Activated naive CD4-positive, alpha-beta T cell treated with anti-CD3 and anti-CD28 coated beads for 36 hours (primary cell): ENCODE results near the gene CDK13. TPM values are rescaled to one million over a fixed set of nuclear protein-coding genes. Genes with fewer than 3 reads are reported as not detected.
A peak's percentile ranks its signal among the peaks of the same experiment; 100 is the strongest.

ENCODE experiments used
- CTCF ChIA-PET: fragments of 350-600 bp; sonication (Branson Sonifier 250); formaldehyde crosslinking; loops from one replicate; lab custom pipeline; 2021; ENCODE audit warnings: antibody characterized with exemption; lab: Charles Lee
- DNase-seq: peaks from one replicate; pipeline ENCODE4 v3.0.0-alpha.2; 2020
- H3K27ac Mint-ChIP-seq: one replicate; pipeline ENCODE4 v1.8.0; 2021; ENCODE audit warnings: mild to moderate bottlenecking, mixed read lengths
- H3K27me3 Mint-ChIP-seq: one replicate; pipeline ENCODE4 v1.8.0; 2021; ENCODE audit warnings: low read depth, mixed read lengths
- H3K36me3 Mint-ChIP-seq: one replicate; pipeline ENCODE4 v1.8.0; 2021; ENCODE audit warnings: low read depth, mixed read lengths
- H3K4me1 Mint-ChIP-seq: one replicate; pipeline ENCODE4 v1.8.0; 2021; ENCODE audit warnings: low read depth, mixed read lengths
- H3K4me3 Mint-ChIP-seq: one replicate; pipeline ENCODE4 v1.8.0; 2021; ENCODE audit warnings: mild to moderate bottlenecking, moderate library complexity, mixed read lengths
- H3K9me3 Mint-ChIP-seq: one replicate; pipeline ENCODE4 v1.8.0; 2021; ENCODE audit warnings: mixed read lengths
- intact Hi-C: fragments of 100-400 bp; cut with micrococcal nuclease; formaldehyde crosslinking; loops from one replicate; pipeline ENCODE4 v1.15.1; 2023
- total RNA-seq, 2 experiments: library from RNA; stranded (reverse); gene quantifications; one replicate each; pipeline ENCODE4 v1.2.3, GENCODE V29; 2021

CDK13 gene
- total RNA-seq, 2 experiments from 2014 or later = 27.8 to 28.1 TPM

DNA sequence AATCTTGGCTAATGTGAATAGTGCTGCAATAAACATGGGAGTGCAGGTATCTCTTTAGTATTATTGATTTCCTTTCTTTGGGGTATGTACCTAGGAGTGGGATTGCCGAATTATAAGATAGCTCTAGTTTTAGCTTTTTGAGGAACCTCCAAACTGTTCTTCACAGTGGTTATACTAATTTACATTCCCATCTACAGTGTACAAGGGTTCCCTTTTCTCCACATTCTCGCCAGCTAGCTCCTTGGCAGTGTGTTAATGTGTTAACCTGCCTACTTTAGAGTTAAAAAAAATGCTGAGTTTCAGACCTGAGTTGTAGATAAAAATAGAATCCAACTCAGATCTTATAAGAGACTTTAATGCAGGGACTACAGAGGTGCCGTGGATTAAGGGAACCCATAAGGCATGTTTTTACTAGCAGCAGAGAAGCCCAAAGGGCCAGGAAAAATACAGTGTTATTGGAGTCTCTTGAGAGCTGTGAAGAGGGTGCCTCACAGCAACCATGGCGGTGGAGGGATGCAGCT is 35.4 kb downstream of the CDK13 start:
- peaks cover 49% of the 10 kb centered on the region for H3K4me1 Mint-ChIP-seq
- intact Hi-C loops = no loop called here
- CTCF ChIA-PET = interaction anchor here (0.5 to 1.1 kb wide), 3 partner anchors 11 to 67 kb away, joined by 4 to 6 read pairs (median 4); no protein-coding TSS in a partner anchor
- no peaks in the 10 kb centered on the region for H3K27me3 Mint-ChIP-seq
- peak overlapping the region; percentile 2 for H3K27ac Mint-ChIP-seq
- no peaks in the 10 kb centered on the region for H3K9me3 Mint-ChIP-seq
- peaks cover 14% of the 10 kb centered on the region for H3K36me3 Mint-ChIP-seq
- no peak for DNase-seq
- H3K4me3 Mint-ChIP-seq = no peak overlapping the region

DNA sequence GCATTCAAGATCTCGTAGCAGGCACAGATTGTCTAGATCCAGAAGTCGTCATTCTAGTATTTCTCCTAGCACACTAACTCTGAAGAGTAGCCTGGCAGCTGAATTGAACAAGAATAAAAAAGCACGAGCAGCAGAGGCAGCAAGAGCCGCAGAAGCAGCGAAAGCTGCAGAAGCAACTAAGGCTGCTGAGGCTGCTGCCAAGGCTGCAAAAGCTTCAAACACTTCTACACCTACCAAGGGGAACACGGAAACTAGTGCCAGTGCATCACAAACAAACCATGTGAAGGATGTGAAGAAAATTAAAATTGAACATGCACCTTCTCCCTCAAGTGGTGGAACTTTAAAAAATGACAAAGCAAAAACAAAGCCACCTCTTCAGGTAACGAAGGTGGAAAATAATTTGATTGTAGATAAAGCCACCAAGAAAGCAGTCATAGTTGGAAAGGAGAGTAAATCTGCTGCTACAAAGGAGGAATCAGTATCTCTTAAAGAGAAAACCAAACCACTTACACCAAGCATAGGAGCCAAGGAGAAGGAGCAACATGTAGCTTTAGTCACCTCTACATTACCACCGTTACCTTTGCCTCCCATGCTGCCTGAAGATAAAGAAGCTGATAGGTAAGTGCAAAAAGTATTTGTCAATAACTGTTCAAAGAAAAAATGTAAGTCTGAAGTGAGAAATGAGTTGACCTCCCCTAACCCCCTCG is 37.7 kb downstream of the CDK13 start:
- peak; percentile 28 for DNase-seq
- intact Hi-C loops = loop anchor here (1.0 to 2.0 kb wide), 2 partner anchors 36 to 91 kb away; no protein-coding TSS in a partner anchor
- H3K27ac Mint-ChIP-seq = peak overlapping the region; percentile 77
- no peaks in the 10 kb centered on the region for H3K27me3 Mint-ChIP-seq
- H3K9me3 Mint-ChIP-seq = no peaks in the 10 kb centered on the region
- CTCF ChIA-PET = interaction anchor here (0.6 to 1.5 kb wide), 2 partner anchors 36 to 176 kb away, joined by 3 read pairs; no protein-coding TSS in a partner anchor
- peaks cover 14% of the 10 kb centered on the region for H3K36me3 Mint-ChIP-seq
- H3K4me3 Mint-ChIP-seq = peak overlapping the region; percentile 14
- peaks cover 50% of the 10 kb centered on the region for H3K4me1 Mint-ChIP-seq

DNA sequence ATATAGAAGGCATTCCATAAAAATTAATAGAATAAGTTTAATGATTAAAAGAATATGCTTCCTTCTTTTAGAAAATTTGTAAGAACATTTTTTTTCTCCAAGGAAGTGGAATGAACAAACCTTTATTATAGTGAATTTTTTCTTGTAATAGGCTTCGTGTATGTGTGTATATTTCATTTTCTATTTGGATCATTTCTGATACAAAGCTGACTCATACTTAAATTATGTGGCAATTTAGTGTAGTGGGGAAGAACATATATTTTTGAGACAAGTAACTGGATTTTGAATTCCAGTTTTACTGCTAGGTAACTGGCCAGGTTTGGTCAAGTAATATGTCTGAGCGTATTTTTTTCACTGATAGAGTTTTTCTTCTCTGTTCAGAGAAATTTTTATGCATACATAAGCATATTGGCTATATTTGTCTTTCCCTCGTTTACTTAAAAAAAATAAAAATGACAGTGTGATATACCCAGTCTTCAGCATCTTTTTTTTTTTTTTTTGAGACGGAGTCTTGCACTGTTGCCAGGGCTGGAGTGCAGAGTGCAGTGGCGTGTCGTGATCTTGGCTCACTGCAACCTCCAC is 50.8 kb downstream of the CDK13 start:
- no peaks in the 10 kb centered on the region for H3K9me3 Mint-ChIP-seq
- intact Hi-C loops = no loop called here
- no peak for DNase-seq
- H3K4me3 Mint-ChIP-seq = no peak overlapping the region
- H3K27ac Mint-ChIP-seq = no peak overlapping the region
- CTCF ChIA-PET = no interaction called here
- peaks cover 5% of the 10 kb centered on the region for H3K4me1 Mint-ChIP-seq
- H3K27me3 Mint-ChIP-seq = no peaks in the 10 kb centered on the region
- H3K36me3 Mint-ChIP-seq = peaks cover 7% of the 10 kb centered on the region

DNA sequence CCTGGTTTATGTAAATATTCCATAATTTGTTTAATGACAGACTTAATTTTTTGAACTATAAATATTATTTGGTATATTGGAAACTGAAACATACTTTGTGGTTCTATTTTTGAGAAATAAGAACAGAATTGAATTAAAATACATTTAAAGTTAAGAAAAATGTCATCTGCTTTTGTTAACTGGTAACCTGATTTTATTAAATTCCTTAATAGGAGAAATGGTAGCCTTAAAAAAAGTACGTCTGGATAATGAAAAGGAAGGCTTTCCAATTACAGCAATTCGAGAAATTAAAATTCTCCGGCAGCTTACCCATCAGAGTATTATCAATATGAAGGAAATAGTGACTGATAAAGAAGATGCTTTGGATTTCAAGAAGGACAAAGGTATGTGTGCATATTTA is 51.6 kb downstream of the CDK13 start:
- DNase-seq = no peak
- H3K9me3 Mint-ChIP-seq = no peaks in the 10 kb centered on the region
- CTCF ChIA-PET = no interaction called here
- H3K27ac Mint-ChIP-seq = no peak overlapping the region
- no peaks in the 10 kb centered on the region for H3K27me3 Mint-ChIP-seq
- intact Hi-C loops = no loop called here
- no peak overlapping the region for H3K4me3 Mint-ChIP-seq
- H3K4me1 Mint-ChIP-seq = peaks cover 5% of the 10 kb centered on the region
- peaks cover 7% of the 10 kb centered on the region for H3K36me3 Mint-ChIP-seq

GRCh38 chr7:40003597-40003996 is 53.5 kb downstream of the CDK13 start:
- Mint-ChIP-seq H3K4me1 (peaks cover 9% of the 10 kb centered on the region), H3K27me3 (no peaks in the 10 kb centered on the region), H3K27ac (no peak overlapping the region), H3K9me3 (no peaks in the 10 kb centered on the region), H3K36me3 (peaks cover 6% of the 10 kb centered on the region), H3K4me3 (no peak overlapping the region)
- DNase-seq = no peak
- intact Hi-C loops = no loop called here
- CTCF ChIA-PET = interaction anchor here (0.7 to 0.9 kb wide), 3 partner anchors 10 to 1610 kb away, joined by 3 to 7 read pairs (median 4); no protein-coding TSS in a partner anchor

DNA sequence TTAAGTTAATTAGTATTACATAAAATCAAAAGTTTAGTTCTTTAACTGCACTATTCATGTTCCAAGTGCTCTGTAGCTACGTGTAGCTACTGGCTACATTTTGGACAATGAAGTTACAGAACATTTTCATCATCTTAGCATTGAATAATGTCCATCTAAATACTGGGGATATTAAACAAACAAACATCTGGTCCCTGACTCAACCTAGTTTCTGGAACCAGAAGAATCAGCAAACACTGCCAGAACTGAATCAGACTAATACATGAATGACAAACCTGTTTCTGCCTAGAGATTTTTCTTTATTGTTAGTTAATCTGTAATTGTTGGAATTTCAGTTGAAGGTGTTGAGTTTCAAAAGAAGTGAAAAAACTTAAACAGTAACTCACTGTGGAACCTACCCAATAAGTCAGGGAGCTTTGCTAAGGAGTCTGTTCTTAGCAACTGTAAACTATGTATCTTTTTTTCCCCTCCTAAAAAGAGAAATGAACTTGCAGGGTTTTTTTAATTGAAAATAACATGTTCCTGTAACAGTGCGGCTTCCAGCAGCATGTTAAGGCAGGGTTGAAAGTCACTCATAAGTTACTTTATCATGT is 58.3 kb downstream of the CDK13 start:
- H3K36me3 Mint-ChIP-seq = peaks cover 13% of the 10 kb centered on the region
- H3K4me3 Mint-ChIP-seq = no peak overlapping the region
- H3K9me3 Mint-ChIP-seq = no peaks in the 10 kb centered on the region
- no peak for DNase-seq
- CTCF ChIA-PET = no interaction called here
- no peak overlapping the region for H3K27ac Mint-ChIP-seq
- intact Hi-C loops = no loop called here
- H3K27me3 Mint-ChIP-seq = no peaks in the 10 kb centered on the region
- H3K4me1 Mint-ChIP-seq = peaks cover 10% of the 10 kb centered on the region

DNA sequence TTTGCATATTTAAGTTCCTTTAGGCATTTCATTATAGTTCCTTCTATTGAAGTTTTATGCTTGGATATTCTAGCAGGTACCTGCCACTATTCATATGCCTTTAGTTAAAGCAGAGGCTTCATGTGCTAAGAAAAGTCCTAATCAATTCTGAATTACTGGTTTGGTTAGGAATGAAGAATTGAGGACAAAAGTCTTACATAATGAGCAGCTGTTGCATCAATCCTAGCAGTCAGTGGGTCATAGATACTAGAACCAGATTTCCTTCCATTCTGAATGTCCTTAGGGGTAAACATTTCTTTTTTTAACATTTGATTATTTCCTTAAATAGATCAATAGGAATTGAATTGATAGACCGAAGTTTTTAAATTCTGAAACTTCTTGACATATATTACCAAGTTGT is 59.2 kb downstream of the CDK13 start:
- no peak overlapping the region for H3K4me3 Mint-ChIP-seq
- no peaks in the 10 kb centered on the region for H3K9me3 Mint-ChIP-seq
- peaks cover 14% of the 10 kb centered on the region for H3K4me1 Mint-ChIP-seq
- no peak for DNase-seq
- peaks cover 15% of the 10 kb centered on the region for H3K36me3 Mint-ChIP-seq
- intact Hi-C loops = no loop called here
- CTCF ChIA-PET = no interaction called here
- no peak overlapping the region for H3K27ac Mint-ChIP-seq
- H3K27me3 Mint-ChIP-seq = no peaks in the 10 kb centered on the region

DNA sequence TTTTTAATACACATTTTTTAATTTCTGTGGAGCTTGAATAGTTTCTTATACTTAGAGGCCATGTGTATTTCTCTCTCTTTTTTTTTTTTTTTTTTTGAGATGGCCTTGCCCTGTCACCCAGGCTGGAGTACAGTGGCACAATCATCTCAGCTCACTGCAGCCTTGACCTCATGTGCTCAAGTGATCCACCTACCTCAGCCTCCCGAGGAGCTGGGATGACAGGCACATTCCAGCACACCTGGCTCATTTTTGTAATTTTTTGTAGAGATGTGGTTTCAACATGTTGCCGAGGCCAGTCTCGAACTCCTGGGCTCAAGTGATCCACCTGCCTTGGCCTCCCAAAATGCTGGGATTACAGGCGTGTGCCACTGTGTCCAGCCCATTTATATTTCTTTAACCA is 64.3 kb downstream of the CDK13 start:
- intact Hi-C loops = loop anchor here (2.0 kb wide), 1 partner anchor 62 kb away; no protein-coding TSS in a partner anchor
- Mint-ChIP-seq H3K27me3 (no peaks in the 10 kb centered on the region), H3K9me3 (no peaks in the 10 kb centered on the region), H3K27ac (no peak overlapping the region), H3K4me1 (peaks cover 25% of the 10 kb centered on the region), H3K36me3 (peaks cover 20% of the 10 kb centered on the region), H3K4me3 (no peak overlapping the region)
- CTCF ChIA-PET = interaction anchor here (1.9 kb wide), 1 partner anchor 11 kb away, joined by 7 read pairs; no protein-coding TSS in a partner anchor
- no peak for DNase-seq

DNA sequence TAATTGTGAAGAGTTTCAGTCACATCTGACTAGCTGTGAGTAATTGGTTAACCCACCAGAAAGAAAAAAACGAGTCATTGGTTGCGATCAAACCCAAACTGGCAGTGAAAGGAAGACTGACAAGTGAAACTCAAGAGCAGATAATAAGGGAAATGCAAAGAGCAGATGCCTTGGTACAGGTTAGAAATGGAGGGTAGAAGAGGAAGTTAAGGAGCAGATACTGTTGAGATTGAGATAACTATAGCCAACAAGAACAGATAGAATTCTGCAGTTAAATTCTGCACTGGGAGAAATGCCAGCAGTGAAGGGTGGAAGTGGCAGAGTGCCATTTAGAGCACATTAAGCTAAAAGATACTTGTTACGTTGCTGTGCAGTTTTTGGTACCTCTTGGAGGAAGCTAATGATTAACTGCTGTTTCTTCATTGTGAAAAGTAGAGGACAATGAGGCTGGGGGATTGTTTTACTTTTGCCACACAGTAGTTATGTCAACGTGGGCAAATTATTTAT is 65.8 kb downstream of the CDK13 start:
- Mint-ChIP-seq H3K4me1 (peaks cover 25% of the 10 kb centered on the region), H3K9me3 (no peaks in the 10 kb centered on the region), H3K27me3 (no peaks in the 10 kb centered on the region), H3K36me3 (peaks cover 15% of the 10 kb centered on the region), H3K4me3 (no peak overlapping the region), H3K27ac (peak overlapping the region; percentile 50)
- peak; percentile 27 for DNase-seq
- intact Hi-C loops = loop anchor here (2.0 kb wide), 1 partner anchor 63 kb away; no protein-coding TSS in a partner anchor
- CTCF ChIA-PET = interaction anchor here (0.6 to 0.7 kb wide), 3 partner anchors 65 to 1881 kb away, joined by 3 read pairs; no protein-coding TSS in a partner anchor

DNA sequence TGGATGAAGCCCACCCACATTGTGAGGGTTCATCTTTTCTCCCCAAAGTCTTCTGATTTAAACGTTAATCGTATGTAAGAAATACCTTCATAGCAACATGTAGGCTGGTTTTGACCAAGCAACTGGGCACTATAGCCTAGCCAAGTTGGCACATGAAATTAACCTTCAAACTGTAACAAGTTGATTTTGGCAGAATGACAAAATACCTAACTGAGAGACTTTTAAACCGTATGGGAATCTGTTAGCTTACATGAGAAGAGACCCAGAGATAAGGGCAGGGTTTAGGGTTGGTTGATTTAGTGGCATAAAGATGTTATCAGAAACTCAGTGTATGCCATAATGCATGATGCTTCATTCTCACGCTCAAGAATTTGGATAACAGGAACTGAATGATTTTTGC is 69.5 kb downstream of the CDK13 start:
- no peaks in the 10 kb centered on the region for H3K9me3 Mint-ChIP-seq
- H3K27ac Mint-ChIP-seq = no peak overlapping the region
- peaks cover 8% of the 10 kb centered on the region for H3K36me3 Mint-ChIP-seq
- H3K4me3 Mint-ChIP-seq = no peak overlapping the region
- H3K27me3 Mint-ChIP-seq = no peaks in the 10 kb centered on the region
- no peak for DNase-seq
- intact Hi-C loops = no loop called here
- CTCF ChIA-PET = no interaction called here
- peaks cover 24% of the 10 kb centered on the region for H3K4me1 Mint-ChIP-seq

GRCh38 chr7:40024048-40024447 is 74.0 kb downstream of the CDK13 start:
- H3K4me1 Mint-ChIP-seq = peaks cover 14% of the 10 kb centered on the region
- no peak overlapping the region for H3K4me3 Mint-ChIP-seq
- CTCF ChIA-PET = no interaction called here
- intact Hi-C loops = no loop called here
- no peaks in the 10 kb centered on the region for H3K27me3 Mint-ChIP-seq
- no peaks in the 10 kb centered on the region for H3K9me3 Mint-ChIP-seq
- H3K36me3 Mint-ChIP-seq = peaks cover 9% of the 10 kb centered on the region
- DNase-seq = no peak
- peak overlapping the region; percentile 1 for H3K27ac Mint-ChIP-seq

DNA sequence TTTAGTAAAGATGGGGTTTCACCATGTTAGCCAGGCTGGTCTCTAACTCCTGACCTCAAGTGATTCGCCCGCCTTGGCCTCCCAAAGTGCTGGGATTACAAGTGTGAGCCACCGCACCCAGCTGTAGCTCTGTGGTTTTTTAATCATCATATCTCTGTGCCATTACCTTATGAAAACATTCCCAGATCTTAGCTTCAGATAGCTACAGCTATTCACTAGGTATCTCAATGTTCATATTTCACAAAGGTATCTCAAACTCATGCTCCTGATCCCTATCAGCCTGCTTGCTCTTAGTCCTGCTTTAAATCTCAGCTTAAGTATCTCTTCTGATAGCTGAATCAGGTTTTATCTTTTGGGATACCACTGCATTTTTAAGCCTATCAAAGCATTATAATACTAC is 74.8 kb downstream of the CDK13 start:
- peaks cover 9% of the 10 kb centered on the region for H3K36me3 Mint-ChIP-seq
- DNase-seq = no peak
- CTCF ChIA-PET = interaction anchor here (0.6 to 1.1 kb wide), 2 partner anchors 20 to 129 kb away, joined by 5 to 8 read pairs; no protein-coding TSS in a partner anchor
- intact Hi-C loops = no loop called here
- H3K9me3 Mint-ChIP-seq = no peaks in the 10 kb centered on the region
- H3K4me1 Mint-ChIP-seq = peaks cover 15% of the 10 kb centered on the region
- no peak overlapping the region for H3K4me3 Mint-ChIP-seq
- H3K27ac Mint-ChIP-seq = no peak overlapping the region
- H3K27me3 Mint-ChIP-seq = no peaks in the 10 kb centered on the region
